HepG2 (cell line): ENCODE results near the gene PRADC1. TPM values are rescaled to one million over a fixed set of nuclear protein-coding genes. Genes with fewer than 3 reads are reported as not detected.

ENCODE experiments used
- BHLHE40 ChIP-seq: IDR thresholded peaks from 2 replicates; pipeline ENCODE4 v1.6.1; 2011; ENCODE audit warnings: low read length, improper control_type of control experiment
- DPF2 ChIP-seq: sonication (generic); formaldehyde crosslinking; IDR thresholded peaks from 2 replicates; pipeline ENCODE4 v1.4.0; 2020; ENCODE audit warnings: mild to moderate bottlenecking, low read depth, missing genetic modification reagents, borderline replicate concordance
- EZH2 ChIP-seq: conservative IDR thresholded peaks from 2 replicates; pipeline ENCODE4 v1.6.1; 2012; ENCODE audit warnings: mild to moderate bottlenecking, low read depth, low read length, moderate library complexity
- FOSL2 ChIP-seq: sonication (generic); formaldehyde crosslinking; IDR thresholded peaks from 2 replicates; pipeline ENCODE4 v1.4.0; 2020; ENCODE audit warnings: missing genetic modification reagents
- HCFC1 ChIP-seq: fragments of 150-350 bp; IDR thresholded peaks from 2 replicates; pipeline ENCODE4 v1.6.1; 2014; ENCODE audit warnings: low read depth, low read length
- HOMEZ ChIP-seq: IDR thresholded peaks from 2 replicates; pipeline ENCODE4 v1.6.1; 2016; ENCODE audit warnings: low read depth
- KAT8 ChIP-seq: IDR thresholded peaks from 2 replicates; pipeline ENCODE4 v1.6.1; 2016; ENCODE audit warnings: missing genetic modification reagents, missing compliant biosample characterization
- MTF2 ChIP-seq: sonication (generic); formaldehyde crosslinking; IDR thresholded peaks from 2 replicates; pipeline ENCODE4 v1.5.0; 2020; ENCODE audit warnings: missing genetic modification reagents, borderline replicate concordance
- MXD3 ChIP-seq: IDR thresholded peaks from 2 replicates; pipeline ENCODE4 v1.6.1; 2016; ENCODE audit warnings: mild to moderate bottlenecking, missing biosample characterization, missing genetic modification reagents
- STAG1 ChIP-seq: sonication (generic); formaldehyde crosslinking; IDR thresholded peaks from 2 replicates; pipeline ENCODE4 v1.4.0; 2020; ENCODE audit warnings: missing genetic modification reagents
- ZBED4 ChIP-seq: sonication (generic); formaldehyde crosslinking; IDR thresholded peaks from 2 replicates; pipeline ENCODE4 v1.4.0; 2020; ENCODE audit warnings: missing genetic modification reagents, borderline replicate concordance
- ZBTB25 ChIP-seq: IDR thresholded peaks from 2 replicates; pipeline ENCODE4 v1.6.1; 2018; ENCODE audit warnings: missing genetic modification reagents
- ZBTB42 ChIP-seq: sonication (generic); formaldehyde crosslinking; IDR thresholded peaks from 2 replicates; pipeline ENCODE4 v1.5.0; 2020; ENCODE audit warnings: mild to moderate bottlenecking, missing genetic modification reagents
- ZNF18 ChIP-seq: sonication (generic); formaldehyde crosslinking; IDR thresholded peaks from 2 replicates; pipeline ENCODE4 v1.8.0; 2022; ENCODE audit warnings: mild to moderate bottlenecking, missing genetic modification reagents; ENCODE audit not compliant: insufficient replicate concordance
- ZNF333 ChIP-seq: sonication (generic); formaldehyde crosslinking; IDR thresholded peaks from 2 replicates; pipeline ENCODE4 v1.4.0; 2020; ENCODE audit warnings: mild to moderate bottlenecking, missing genetic modification reagents, borderline replicate concordance
- ZNF709 ChIP-seq: sonication (generic); formaldehyde crosslinking; IDR thresholded peaks from 2 replicates; pipeline ENCODE4 v1.5.0; 2020; ENCODE audit warnings: mild to moderate bottlenecking, missing genetic modification reagents
- ZNF776 ChIP-seq: sonication (generic); formaldehyde crosslinking; IDR thresholded peaks from 2 replicates; pipeline ENCODE4 v1.4.0; 2020; ENCODE audit warnings: mild to moderate bottlenecking, missing genetic modification reagents
- ZNF782 ChIP-seq: sonication (generic); formaldehyde crosslinking; IDR thresholded peaks from 2 replicates; pipeline ENCODE4 v1.4.0; 2020; ENCODE audit warnings: missing genetic modification reagents, mild to moderate bottlenecking, borderline replicate concordance
- ZSCAN21 ChIP-seq: sonication (generic); formaldehyde crosslinking; IDR thresholded peaks from 2 replicates; pipeline ENCODE4 v1.8.0; 2022; ENCODE audit warnings: mild to moderate bottlenecking, missing genetic modification reagents, moderate library complexity, borderline replicate concordance
- polyA plus RNA-seq, 8 experiments: library from polyadenylated mRNA; depleted of rRNA in 3 of 8; stranded (reverse) in 7 of 8; unstranded in 1 of 8; fragments of >200 nt; fragmentation: Illumina TruSeq in 4 of 8; extraction: Trizol in 4 of 8; gene quantifications; 2 replicates each; pipeline versions ENCODE4 v1.2.1 to v1.2.3, GENCODE V29; 2011 to 2016; ENCODE audit warnings: low read depth in 4 of 8, missing spikeins in 1 of 8, mixed read lengths in 1 of 8; ENCODE audit not compliant: insufficient read depth in 1 of 8
- total RNA-seq, 5 experiments: library from RNA; depleted of rRNA; stranded (reverse); fragments of >200 nt; fragmentation: Illumina TruSeq; extraction: Trizol; gene quantifications; 2 replicates each; pipeline ENCODE4 v1.2.3, GENCODE V29; 2016; ENCODE audit warnings: low read depth in 1 of 5

The PRADC1 gene
- total and polyA plus RNA-seq, 2 of the 13 experiments (the other 11 are each of a cell fraction or from before 2014, with no cell fraction given): 12.1 to 37.2 TPM

- TF ChIP-seq DPF2 (CRISPR knock-in tag) (no peak), FOSL2 (no peak), STAG1 (CRISPR knock-in tag) (peak; percentile 84), MTF2 (CRISPR knock-in tag) (no peak; the same call in 1 of the 2 replicates), ZBTB42 (no peak), ZSCAN21 (CRISPR knock-in tag) (peak; percentile 67; the same call in 1 of the 2 replicates), ZNF776 (no peak), EZH2 (no peak), HCFC1 (no peak), HOMEZ (CRISPR knock-in tag) (no peak), ZBED4 (CRISPR knock-in tag) (no peak), ZNF782 (no peak), MXD3 (CRISPR knock-in tag) (no peak; the same call in 1 of the 2 replicates), ZBTB25 (peak; percentile 44; the same call in 1 of the 2 replicates), BHLHE40 (no peak), ZNF709 (no peak; the same call in 1 of the 2 replicates), ZNF333 (CRISPR knock-in tag) (no peak), KAT8 (CRISPR knock-in tag) (0 out of 2 replicates have a peak, but pooled peaks have one; percentile 35), ZNF18 (CRISPR knock-in tag) (no peak)
These were observed 20.4 kb downstream of the PRADC1 start (continued) for GRCh38 chr2:73212448-73213176.
